Ovary (tissue), 9 donors: ENCODE results near the gene WIPI1. TPM values are rescaled to one million over a fixed set of nuclear protein-coding genes. Genes with fewer than 3 reads are reported as not detected.

Experiments
- DNase-seq, 5 donors: peaks; one replicate each; pipeline ENCODE4 v3.0.0-alpha.2; 2019 to 2020
- H3K27ac ChIP-seq, 2 donors: fragments of 200-600 bp; one replicate each; pipeline versions ENCODE4 v1.5.1 to v1.8.0; 2019 to 2022
- H3K27me3 ChIP-seq: fragments of 200-600 bp; one replicate; pipeline ENCODE4 v1.8.0; 2022
- H3K36me3 ChIP-seq: fragments of 200-600 bp; sonication (generic); one replicate; pipeline ENCODE4 v1.5.1; 2019
- H3K4me1 ChIP-seq: one replicate; pipeline ENCODE4 v1.8.1; 2013; ENCODE audit warnings: mild to moderate bottlenecking, moderate library complexity; ENCODE audit not compliant: insufficient read depth
- H3K4me3 ChIP-seq: fragments of 200-600 bp; sonication (generic); one replicate; pipeline ENCODE4 v1.5.1; 2017
- H3K9me3 ChIP-seq, 2 donors: fragments of 200-600 bp in 1 of 2; sonication (generic) in 1 of 2; one replicate each; pipeline versions ENCODE4 v1.5.1 to v1.8.1; 2013 to 2019; ENCODE audit warnings: mild to moderate bottlenecking in 1 of 2, moderate library complexity in 1 of 2
- CTCF ChIP-seq, 3 donors: fragments of 450-650 bp in 2 of 3; fragments of 200-600 bp in 1 of 3; IDR thresholded peaks; one replicate each; pipeline versions ENCODE4 v1.5.1 to v1.8.0; 2016 to 2022; ENCODE audit warnings: antibody characterized with exemption in 3 of 3, mild to moderate bottlenecking in 1 of 3
- EP300 ChIP-seq: sonication (generic); formaldehyde crosslinking; IDR thresholded peaks from one replicate; pipeline ENCODE4 v1.6.1; 2017; ENCODE audit warnings: antibody characterized with exemption
- POLR2A ChIP-seq: fragments of 450-650 bp; IDR thresholded peaks from one replicate; pipeline ENCODE4 v1.6.1; 2017; ENCODE audit warnings: antibody characterized with exemption, mild to moderate bottlenecking, moderate library complexity
- WGBS, 3 donors: extraction: QIAGEN DNeasy Blood & Tissue Kit in 1 of 3; methylation state at CpG; one replicate each; pipeline versions ENCODE4 v1.1.5 to v1.1.7; 2013 to 2017; 5-methylcytosine and 5-hydroxymethylcytosine counted together
- intact Hi-C, 4 donors: fragments of 100-400 bp; cut with DNase I; formaldehyde crosslinking; loops; one replicate each; pipeline versions ENCODE4 v1.11.0 to v1.15.1; 2022 to 2023
- polyA plus RNA-seq, 2 donors: library from polyadenylated mRNA; stranded (reverse); fragments of 200-250 nt in 1 of 2; fragments of 350-450 nt in 1 of 2; fragmentation: Illumina TruSeq in 1 of 2; extraction: RNeasy Lipid Tissue Mini Kit (QIAGEN cat#74804) in 1 of 2; gene quantifications; one replicate each; pipeline ENCODE4 v1.2.3, GENCODE V29; 2013 to 2014
- total RNA-seq, 7 donors: library from RNA; depleted of rRNA in 2 of 7; stranded (reverse); fragments of >200 nt in 2 of 7; fragmentation: NEBNext Ultra II Directional in 3 of 7; extraction: Animal tissue kit (Norgen Biotek cat#: 25700) in 3 of 7; gene quantifications; one replicate each; pipeline versions ENCODE4 v1.1.0 to v1.2.4, GENCODE V29; 2016 to 2023
- donor health status: DM: no; HTN: no; CAD: no; lungs with moderate emphysema.
- donor health status: DM: no; HTN: no; CAD: no.
- donor health status: Bipolar disorder and iron deficiency.
- donor health status: DM: yes; HTN: yes; CAD: no.
- donor health status: DM: no; HTN: no; CAD: no.
- donor health status: DM: yes; HTN: yes; CAD: no.

Gene WIPI1
- total and polyA plus RNA-seq, 9 donors, result 15.9 to 53.3 (median 21.3) TPM

GRCh38 chr17:68491381-68492231, 34.3 kb upstream of the WIPI1 start:
- TF ChIP-seq POLR2A (no peak), CTCF (IDR thresholded peaks at IDR 0.05) (no peak), EP300 (no peak)
- no peak overlapping the region for H3K4me3 ChIP-seq
- H3K27ac ChIP-seq, result peak overlapping the region in 1 of 2 donors; percentile 16
- intact Hi-C loops, result no loop called here
- H3K9me3 ChIP-seq, result no peaks in the 10 kb centered on the region
- no peaks in the 10 kb centered on the region for H3K27me3 ChIP-seq
- peaks cover 4% of the 10 kb centered on the region for H3K4me1 ChIP-seq
- H3K36me3 ChIP-seq, result no peaks in the 10 kb centered on the region
- WGBS, 3 donors, result 31 to 36% (median 33%) methylated on average over 12 of the region's 12 CpGs
- peak in 4 of 5 donors; percentile 47 to 57 (median 50) for DNase-seq

GRCh38 chr17:68489919-68490318, 32.6 kb upstream of the WIPI1 start:
- Histone ChIP-seq H3K27me3 (no peaks in the 10 kb centered on the region), H3K9me3 (no peaks in the 10 kb centered on the region), H3K27ac (no peak overlapping the region), H3K4me3 (no peak overlapping the region), H3K4me1 (peaks cover 10% of the 10 kb centered on the region), H3K36me3 (no peaks in the 10 kb centered on the region)
- 49 to 80% (median 69%) methylated on average over 4 of the region's 4 CpGs for WGBS, 3 donors
- DNase-seq, result no peak
- intact Hi-C loops, result no loop called here
- TF ChIP-seq POLR2A (no peak), EP300 (no peak), CTCF (IDR thresholded peaks at IDR 0.05) (no peak)

DNA sequence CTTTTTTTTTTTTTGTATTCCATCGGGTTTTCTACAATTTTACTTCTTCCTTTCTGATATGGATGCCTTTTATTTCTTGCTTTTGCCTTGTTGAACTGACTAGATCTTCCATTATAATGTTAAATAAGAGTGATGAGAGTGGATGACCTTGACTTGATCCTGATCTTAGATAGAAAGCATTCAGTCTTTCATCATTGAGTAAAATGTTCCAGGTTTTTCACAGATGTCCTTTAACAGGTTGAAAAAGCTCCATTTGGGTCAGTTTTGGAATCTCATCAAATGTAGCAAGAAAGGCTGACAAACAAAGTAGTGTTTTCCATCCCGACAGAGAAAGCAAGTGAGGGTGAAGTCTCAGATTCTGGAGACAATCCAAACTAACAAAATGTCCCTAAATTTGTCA, 27.2 kb upstream of the WIPI1 start:
- no peak for DNase-seq
- H3K4me1 ChIP-seq, result peaks cover 9% of the 10 kb centered on the region
- no peaks in the 10 kb centered on the region for H3K36me3 ChIP-seq
- no peaks in the 10 kb centered on the region for H3K9me3 ChIP-seq
- WGBS, 3 donors, result 25 to 34% (median 28%) methylated on average over 2 of the region's 2 CpGs
- no peak overlapping the region for H3K4me3 ChIP-seq
- peak overlapping the region in 1 of 2 donors; percentile 37 for H3K27ac ChIP-seq
- intact Hi-C loops, result no loop called here
- no peaks in the 10 kb centered on the region for H3K27me3 ChIP-seq
- no peak for TF ChIP-seq CTCF (IDR thresholded peaks at IDR 0.05)
- TF ChIP-seq POLR2A, result no peak
- no peak for TF ChIP-seq EP300

DNA sequence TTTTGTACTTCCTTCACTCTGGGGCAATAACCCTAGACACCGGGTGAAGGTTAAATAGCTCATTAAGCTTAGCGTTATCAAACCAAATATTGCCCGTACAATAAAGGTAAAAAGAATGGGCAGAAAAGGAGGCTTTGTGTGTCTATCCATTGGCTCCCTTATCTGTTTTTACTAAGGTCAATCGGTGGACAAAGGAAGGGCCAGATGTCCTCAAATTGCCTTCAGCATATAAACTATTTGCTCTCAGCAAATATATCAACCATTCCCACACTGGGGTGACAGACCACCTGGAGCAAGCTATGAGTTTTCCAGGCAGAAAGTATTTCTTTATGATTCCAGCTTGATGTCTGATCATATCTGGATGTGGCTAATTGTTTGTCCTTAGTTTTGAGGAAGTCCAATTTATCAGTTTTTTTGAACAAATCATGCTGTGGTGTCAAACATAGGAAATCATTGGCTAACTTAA, 25.3 kb upstream of the WIPI1 start:
- no peak overlapping the region for H3K27ac ChIP-seq
- H3K4me3 ChIP-seq, result no peak overlapping the region
- H3K4me1 ChIP-seq, result peaks cover 9% of the 10 kb centered on the region
- 13 to 42% (median 16%) methylated on average over 4 of the region's 4 CpGs for WGBS, 3 donors
- H3K27me3 ChIP-seq, result no peaks in the 10 kb centered on the region
- no peak for TF ChIP-seq CTCF (IDR thresholded peaks at IDR 0.05)
- TF ChIP-seq EP300, result no peak
- no peak for TF ChIP-seq POLR2A
- H3K36me3 ChIP-seq, result no peaks in the 10 kb centered on the region
- DNase-seq, result no peak
- H3K9me3 ChIP-seq, result no peaks in the 10 kb centered on the region
- intact Hi-C loops, result no loop called here
